Measurements from ENCODE around the gene ABCC4. TPM values are rescaled to one million over a fixed set of nuclear protein-coding genes. Genes with fewer than 3 reads are reported as not detected.

Gene ABCC4, protein sequence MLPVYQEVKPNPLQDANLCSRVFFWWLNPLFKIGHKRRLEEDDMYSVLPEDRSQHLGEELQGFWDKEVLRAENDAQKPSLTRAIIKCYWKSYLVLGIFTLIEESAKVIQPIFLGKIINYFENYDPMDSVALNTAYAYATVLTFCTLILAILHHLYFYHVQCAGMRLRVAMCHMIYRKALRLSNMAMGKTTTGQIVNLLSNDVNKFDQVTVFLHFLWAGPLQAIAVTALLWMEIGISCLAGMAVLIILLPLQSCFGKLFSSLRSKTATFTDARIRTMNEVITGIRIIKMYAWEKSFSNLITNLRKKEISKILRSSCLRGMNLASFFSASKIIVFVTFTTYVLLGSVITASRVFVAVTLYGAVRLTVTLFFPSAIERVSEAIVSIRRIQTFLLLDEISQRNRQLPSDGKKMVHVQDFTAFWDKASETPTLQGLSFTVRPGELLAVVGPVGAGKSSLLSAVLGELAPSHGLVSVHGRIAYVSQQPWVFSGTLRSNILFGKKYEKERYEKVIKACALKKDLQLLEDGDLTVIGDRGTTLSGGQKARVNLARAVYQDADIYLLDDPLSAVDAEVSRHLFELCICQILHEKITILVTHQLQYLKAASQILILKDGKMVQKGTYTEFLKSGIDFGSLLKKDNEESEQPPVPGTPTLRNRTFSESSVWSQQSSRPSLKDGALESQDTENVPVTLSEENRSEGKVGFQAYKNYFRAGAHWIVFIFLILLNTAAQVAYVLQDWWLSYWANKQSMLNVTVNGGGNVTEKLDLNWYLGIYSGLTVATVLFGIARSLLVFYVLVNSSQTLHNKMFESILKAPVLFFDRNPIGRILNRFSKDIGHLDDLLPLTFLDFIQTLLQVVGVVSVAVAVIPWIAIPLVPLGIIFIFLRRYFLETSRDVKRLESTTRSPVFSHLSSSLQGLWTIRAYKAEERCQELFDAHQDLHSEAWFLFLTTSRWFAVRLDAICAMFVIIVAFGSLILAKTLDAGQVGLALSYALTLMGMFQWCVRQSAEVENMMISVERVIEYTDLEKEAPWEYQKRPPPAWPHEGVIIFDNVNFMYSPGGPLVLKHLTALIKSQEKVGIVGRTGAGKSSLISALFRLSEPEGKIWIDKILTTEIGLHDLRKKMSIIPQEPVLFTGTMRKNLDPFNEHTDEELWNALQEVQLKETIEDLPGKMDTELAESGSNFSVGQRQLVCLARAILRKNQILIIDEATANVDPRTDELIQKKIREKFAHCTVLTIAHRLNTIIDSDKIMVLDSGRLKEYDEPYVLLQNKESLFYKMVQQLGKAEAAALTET (N-terminal part only)
- total RNA-seq = 10 to 100 TPM in 1 of 2 donors, 1 to 10 TPM in 1; 2.8 to 12.2 TPM

DNA sequence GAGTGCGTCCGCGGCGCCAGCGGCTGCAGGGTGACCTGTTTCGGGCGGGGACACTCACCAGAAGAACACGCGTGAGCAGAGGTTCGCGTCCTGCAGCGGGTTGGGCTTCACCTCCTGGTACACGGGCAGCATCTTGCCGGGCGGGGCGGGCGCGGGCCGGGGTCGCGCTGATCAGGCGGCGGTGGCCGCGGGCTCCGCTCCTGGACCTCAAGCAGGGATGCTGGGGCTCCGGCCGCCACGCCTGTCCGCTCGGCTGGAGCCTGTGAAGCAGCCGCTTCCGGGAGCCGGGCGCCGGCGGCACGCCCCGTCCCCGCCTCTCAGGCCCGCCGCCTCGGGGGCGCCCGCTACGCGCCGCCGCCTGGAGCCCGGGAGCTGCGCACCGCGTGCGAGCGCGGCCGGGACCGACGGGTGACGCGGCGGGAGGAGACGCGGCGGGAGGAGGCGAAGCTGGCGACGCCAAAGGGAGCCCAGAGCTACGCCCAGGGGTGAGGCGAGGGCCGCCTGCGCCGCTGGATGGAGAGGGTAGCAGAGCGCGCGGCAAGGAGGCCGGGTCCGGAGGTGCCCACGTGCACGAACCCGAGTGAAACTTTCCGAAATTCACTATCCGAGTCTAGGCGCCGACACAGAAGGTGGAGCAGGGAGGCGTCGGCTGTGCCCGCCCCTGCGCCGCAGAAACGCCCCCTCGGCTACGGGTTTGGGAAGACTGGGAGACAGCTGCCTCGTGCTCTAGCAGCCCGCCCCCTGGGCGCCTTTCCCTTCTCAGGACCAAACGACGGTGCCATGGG is at the start of gene ABCC4:
Gene ABCC4, minus strand, starts transcription at position 269 of the 785 bp plus-strand sequence. Its CDS starts 137 bp downstream, at position 132.
- ATAC-seq (ENCODE audit: insufficient number of reproducible peaks, low FRiP score, low read depth) (no peak), DNase-seq (ENCODE audit: low spot score) (no peak)
- Histone ChIP-seq H3K4me1 (ENCODE audit: control insufficient read depth in 1 of 2, low read depth in 2 of 2) (peaks cover 0 to 18% of the 10 kb centered on the region in 2 donors), H3K27ac (peak within 1 kb of the TSS in 1 of 2 donors; percentile 55), H3K9me3 (no peaks in the 10 kb centered on the region), H3K36me3 (no peaks in the 10 kb centered on the region), H3K27me3 (replicated peaks; ENCODE audit: insufficient read depth) (no peaks in the 10 kb centered on the region), H3K4me3 (peak within 1 kb of the TSS; percentile 95)
- TF ChIP-seq, protein P1, sequence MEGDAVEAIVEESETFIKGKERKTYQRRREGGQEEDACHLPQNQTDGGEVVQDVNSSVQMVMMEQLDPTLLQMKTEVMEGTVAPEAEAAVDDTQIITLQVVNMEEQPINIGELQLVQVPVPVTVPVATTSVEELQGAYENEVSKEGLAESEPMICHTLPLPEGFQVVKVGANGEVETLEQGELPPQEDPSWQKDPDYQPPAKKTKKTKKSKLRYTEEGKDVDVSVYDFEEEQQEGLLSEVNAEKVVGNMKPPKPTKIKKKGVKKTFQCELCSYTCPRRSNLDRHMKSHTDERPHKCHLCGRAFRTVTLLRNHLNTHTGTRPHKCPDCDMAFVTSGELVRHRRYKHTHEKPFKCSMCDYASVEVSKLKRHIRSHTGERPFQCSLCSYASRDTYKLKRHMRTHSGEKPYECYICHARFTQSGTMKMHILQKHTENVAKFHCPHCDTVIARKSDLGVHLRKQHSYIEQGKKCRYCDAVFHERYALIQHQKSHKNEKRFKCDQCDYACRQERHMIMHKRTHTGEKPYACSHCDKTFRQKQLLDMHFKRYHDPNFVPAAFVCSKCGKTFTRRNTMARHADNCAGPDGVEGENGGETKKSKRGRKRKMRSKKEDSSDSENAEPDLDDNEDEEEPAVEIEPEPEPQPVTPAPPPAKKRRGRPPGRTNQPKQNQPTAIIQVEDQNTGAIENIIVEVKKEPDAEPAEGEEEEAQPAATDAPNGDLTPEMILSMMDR (IDR thresholded peaks at IDR 0.05) = no peak

DNA sequence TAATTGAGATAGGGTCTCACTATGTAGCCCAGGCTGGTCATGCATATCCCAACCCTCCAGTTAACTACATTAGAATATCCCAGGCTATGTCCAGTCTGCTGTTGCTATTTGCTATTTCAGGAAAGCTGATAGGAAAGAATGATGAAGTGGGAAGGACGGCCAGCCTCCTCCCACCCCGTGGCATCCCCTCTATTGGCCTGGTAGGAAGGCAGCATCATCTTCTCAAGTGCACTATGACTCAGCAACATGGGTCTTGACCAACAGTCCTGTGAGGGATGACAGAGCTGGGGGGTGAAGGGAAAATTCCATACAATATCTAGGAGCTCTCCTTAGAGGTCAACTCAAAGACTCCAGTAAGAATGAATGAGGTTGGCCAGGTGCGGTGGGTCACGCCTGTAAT is 48.0 kb upstream of the ABCC4 start:
- H3K4me3 ChIP-seq = no peak overlapping the region
- no peaks in the 10 kb centered on the region for H3K36me3 ChIP-seq
- DNase-seq (ENCODE audit: low spot score) = no peak
- no peaks in the 10 kb centered on the region for H3K4me1 ChIP-seq (ENCODE audit: control insufficient read depth in 1 of 2, low read depth in 2 of 2)
- TF ChIP-seq, protein P1 (IDR thresholded peaks at IDR 0.05) = no peak
- H3K27ac ChIP-seq = no peak overlapping the region
- ATAC-seq (ENCODE audit: insufficient number of reproducible peaks, low FRiP score, low read depth) = no peak
- no peaks in the 10 kb centered on the region for H3K9me3 ChIP-seq
- no peaks in the 10 kb centered on the region for H3K27me3 ChIP-seq (replicated peaks; ENCODE audit: insufficient read depth)

DNA sequence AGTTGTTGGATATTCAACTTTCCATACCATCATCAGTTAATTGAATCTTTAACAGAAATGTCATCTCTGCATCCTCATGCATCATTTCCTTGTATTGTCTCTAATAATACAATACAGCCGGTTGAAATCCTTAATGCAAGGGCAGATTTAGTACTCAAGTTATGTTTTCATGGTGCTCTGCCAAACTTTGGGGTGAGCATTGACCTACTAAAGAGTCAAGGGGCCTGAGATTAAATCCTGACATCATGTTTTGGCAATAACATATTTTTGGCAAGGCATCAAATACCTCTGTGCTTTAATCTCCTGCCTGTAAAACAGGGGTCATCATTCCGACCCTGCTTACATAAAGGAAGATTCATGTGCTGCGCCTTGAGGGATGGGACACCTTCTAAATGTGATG is 42.7 kb upstream of the ABCC4 start:
- no peak for ATAC-seq (ENCODE audit: insufficient number of reproducible peaks, low FRiP score, low read depth)

DNA sequence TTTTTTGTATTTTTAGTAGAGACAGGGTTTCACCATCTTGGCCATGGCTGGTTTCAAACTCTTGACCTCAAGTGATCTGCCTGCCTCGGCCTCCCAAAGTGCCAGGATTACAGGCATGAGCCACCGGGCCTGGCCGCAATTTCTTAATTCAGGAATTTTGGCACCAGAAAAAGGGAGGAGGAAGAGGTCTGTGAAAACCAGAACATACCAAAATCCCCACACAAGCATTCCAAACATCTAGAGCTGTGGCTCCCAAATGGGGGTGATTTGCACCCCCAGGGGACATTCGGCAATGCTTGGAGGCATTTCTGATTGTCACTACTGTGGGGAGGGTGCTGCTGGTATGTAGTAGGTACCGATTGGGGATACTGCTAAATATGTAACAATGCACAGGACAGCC is 40.2 kb upstream of the ABCC4 start:
- TF ChIP-seq, protein P1 (IDR thresholded peaks at IDR 0.05) = no peak
- ATAC-seq (ENCODE audit: insufficient number of reproducible peaks, low FRiP score, low read depth) (no peak), DNase-seq (ENCODE audit: low spot score) (no peak)
- Histone ChIP-seq H3K4me1 (ENCODE audit: control insufficient read depth in 1 of 2, low read depth in 2 of 2) (no peaks in the 10 kb centered on the region), H3K27me3 (replicated peaks; ENCODE audit: insufficient read depth) (no peaks in the 10 kb centered on the region), H3K27ac (no peak overlapping the region), H3K9me3 (no peaks in the 10 kb centered on the region), H3K4me3 (no peak overlapping the region), H3K36me3 (no peaks in the 10 kb centered on the region)

More for the DNA sequence above, 42.7 kb upstream of the ABCC4 start:
- Histone ChIP-seq H3K27me3 (replicated peaks; ENCODE audit: insufficient read depth) (no peaks in the 10 kb centered on the region), H3K36me3 (no peaks in the 10 kb centered on the region), H3K4me3 (no peak overlapping the region), H3K27ac (no peak overlapping the region), H3K4me1 (ENCODE audit: control insufficient read depth in 1 of 2, low read depth in 2 of 2) (no peaks in the 10 kb centered on the region), H3K9me3 (no peaks in the 10 kb centered on the region)
- no peak for DNase-seq (ENCODE audit: low spot score)
- TF ChIP-seq, protein P1 (IDR thresholded peaks at IDR 0.05) = no peak

Measured in thoracic aorta (tissue), 2 donors.